Mammary epithelial cell (primary cell): ENCODE measurements around the gene COG5.

ENCODE experiments used
- CTCF ChIP-seq, 2 donors: IDR thresholded peaks in 1 of 2; conservative IDR thresholded peaks in 1 of 2; 2 replicates each; pipeline ENCODE4 v1.5.1; 2011 to 2012; ENCODE audit warnings: inconsistent platforms in 2 of 2, low read length in 2 of 2, mild to moderate bottlenecking in 2 of 2, control low read depth in 1 of 2, low read depth in 1 of 2; ENCODE audit not compliant: insufficient read depth in 1 of 2; ENCODE audit errors: extremely low read depth in 1 of 2
- EZH2 ChIP-seq: IDR thresholded peaks from 2 replicates; pipeline ENCODE4 v1.6.1; 2012; ENCODE audit warnings: low read length, inconsistent platforms, borderline replicate concordance

- no peak for TF ChIP-seq CTCF (conservative IDR thresholded peaks at IDR 0.05 in 1 of 2, IDR thresholded peaks at IDR 0.05 in 1 of 2; ENCODE audit: extremely low read depth in 1 of 2, insufficient read depth in 1 of 2, low read depth in 1 of 2, low read length in 2 of 2)
- TF ChIP-seq EZH2 = no peak
These were observed 204.0 kb downstream of the COG5 start for GRCh38 chr7:107359520-107360316.
